ENCODE measurements around the gene SF3B4. TPM values are rescaled to one million over a fixed set of nuclear protein-coding genes. Genes with fewer than 3 reads are reported as not detected.
"Not testable (repeated sequence)": the region's sequence is repeated elsewhere in the genome, so short reads cannot be mapped to it uniquely, and the experiment has no call there.

The SF3B4 gene
- polyA plus RNA-seq, 1 experiment = 37.8 TPM

DNA sequence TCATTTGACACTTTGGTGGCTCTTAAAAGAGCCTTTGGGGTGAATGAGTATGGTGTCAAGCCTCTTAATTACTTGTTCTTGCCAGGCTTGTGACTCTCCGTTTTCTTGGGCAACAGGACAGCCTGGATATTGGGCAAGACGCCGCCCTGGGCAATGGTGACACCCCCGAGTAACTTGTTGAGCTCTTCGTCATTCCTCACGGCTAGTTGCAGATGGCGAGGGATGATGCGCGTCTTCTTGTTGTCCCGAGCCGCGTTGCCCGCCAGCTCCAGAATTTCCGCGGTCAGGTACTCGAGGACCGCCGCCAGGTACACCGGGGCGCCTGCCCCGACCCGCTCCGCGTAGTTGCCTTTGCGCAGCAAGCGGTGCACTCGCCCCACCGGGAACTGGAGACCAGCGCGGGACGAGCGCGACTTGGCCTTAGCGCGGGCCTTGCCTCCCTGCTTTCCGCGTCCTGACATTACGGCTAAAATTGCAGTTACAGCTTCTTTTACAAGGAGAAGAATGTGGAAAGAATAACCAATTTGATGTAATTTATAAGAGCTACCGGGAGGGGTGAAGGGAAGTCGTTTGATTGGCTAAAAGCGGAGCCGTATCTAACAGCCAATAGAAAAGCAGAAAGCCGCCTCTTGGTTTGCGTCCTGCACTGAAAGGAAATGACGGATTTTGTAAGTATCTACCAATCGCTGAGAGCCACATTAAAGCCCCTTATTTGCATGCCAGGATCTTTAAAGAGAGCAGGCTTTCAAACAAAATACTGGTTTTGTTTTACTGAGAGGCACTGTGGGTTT lies 40.0 kb downstream of the SF3B4 start:
- TF ChIP-seq, protein P1, sequence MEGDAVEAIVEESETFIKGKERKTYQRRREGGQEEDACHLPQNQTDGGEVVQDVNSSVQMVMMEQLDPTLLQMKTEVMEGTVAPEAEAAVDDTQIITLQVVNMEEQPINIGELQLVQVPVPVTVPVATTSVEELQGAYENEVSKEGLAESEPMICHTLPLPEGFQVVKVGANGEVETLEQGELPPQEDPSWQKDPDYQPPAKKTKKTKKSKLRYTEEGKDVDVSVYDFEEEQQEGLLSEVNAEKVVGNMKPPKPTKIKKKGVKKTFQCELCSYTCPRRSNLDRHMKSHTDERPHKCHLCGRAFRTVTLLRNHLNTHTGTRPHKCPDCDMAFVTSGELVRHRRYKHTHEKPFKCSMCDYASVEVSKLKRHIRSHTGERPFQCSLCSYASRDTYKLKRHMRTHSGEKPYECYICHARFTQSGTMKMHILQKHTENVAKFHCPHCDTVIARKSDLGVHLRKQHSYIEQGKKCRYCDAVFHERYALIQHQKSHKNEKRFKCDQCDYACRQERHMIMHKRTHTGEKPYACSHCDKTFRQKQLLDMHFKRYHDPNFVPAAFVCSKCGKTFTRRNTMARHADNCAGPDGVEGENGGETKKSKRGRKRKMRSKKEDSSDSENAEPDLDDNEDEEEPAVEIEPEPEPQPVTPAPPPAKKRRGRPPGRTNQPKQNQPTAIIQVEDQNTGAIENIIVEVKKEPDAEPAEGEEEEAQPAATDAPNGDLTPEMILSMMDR (IDR thresholded peaks at IDR 0.05; ENCODE audit: insufficient read depth, low read depth, low read length) = no peak
- Histone ChIP-seq H3K36me3 (ENCODE audit: control insufficient read depth, insufficient read depth, low read length) (no peaks in the 10 kb centered on the region), H3K27me3 (ENCODE audit: control insufficient read depth, insufficient read depth, low read length) (no peaks in the 10 kb centered on the region), H3K4me3 (ENCODE audit: low read depth, low read length) (peak overlapping the region; percentile 67)
- ChIA-PET POLR2A (interaction anchor here (0.9 to 2.8 kb wide), 10 partner anchors 12 to 300 kb away, joined by 3 to 16 read pairs (median 4); partner anchors contain the start of gene BOLA1), CTCF (interaction anchor here (0.6 to 1.8 kb wide), 9 partner anchors 12 to 278 kb away, joined by 3 to 5 read pairs (median 3); a partner anchor contains a TSS)
- DNase-seq (ENCODE audit: low read depth) = peak; percentile 97

DNA sequence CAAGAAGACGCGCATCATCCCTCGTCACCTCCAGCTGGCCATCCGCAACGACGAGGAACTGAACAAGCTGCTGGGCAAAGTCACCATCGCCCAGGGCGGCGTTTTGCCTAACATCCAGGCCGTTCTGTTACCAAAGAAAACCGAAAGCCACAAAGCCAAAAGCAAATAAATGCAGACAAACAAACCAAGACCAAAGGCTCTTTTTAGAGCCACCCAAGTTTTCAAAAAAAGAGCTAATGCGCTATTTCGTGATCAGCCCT lies 40.5 kb downstream of the SF3B4 start:
- not testable (repeated sequence) for DNase-seq (ENCODE audit: low read depth); H3K27me3 ChIP-seq (ENCODE audit: control insufficient read depth, insufficient read depth, low read length); H3K36me3 ChIP-seq (ENCODE audit: control insufficient read depth, insufficient read depth, low read length)
- ChIA-PET POLR2A (interaction anchor here (1.0 to 2.8 kb wide), 5 partner anchors 12 to 300 kb away, joined by 3 to 16 read pairs (median 8); partner anchors contain the start of gene BOLA1), CTCF (interaction anchor here (0.9 to 1.4 kb wide), 5 partner anchors 15 to 282 kb away, joined by 3 to 5 read pairs (median 3); no protein-coding TSS in a partner anchor)
- H3K4me3 ChIP-seq (ENCODE audit: low read depth, low read length) = peak overlapping the region; percentile 67

DNA sequence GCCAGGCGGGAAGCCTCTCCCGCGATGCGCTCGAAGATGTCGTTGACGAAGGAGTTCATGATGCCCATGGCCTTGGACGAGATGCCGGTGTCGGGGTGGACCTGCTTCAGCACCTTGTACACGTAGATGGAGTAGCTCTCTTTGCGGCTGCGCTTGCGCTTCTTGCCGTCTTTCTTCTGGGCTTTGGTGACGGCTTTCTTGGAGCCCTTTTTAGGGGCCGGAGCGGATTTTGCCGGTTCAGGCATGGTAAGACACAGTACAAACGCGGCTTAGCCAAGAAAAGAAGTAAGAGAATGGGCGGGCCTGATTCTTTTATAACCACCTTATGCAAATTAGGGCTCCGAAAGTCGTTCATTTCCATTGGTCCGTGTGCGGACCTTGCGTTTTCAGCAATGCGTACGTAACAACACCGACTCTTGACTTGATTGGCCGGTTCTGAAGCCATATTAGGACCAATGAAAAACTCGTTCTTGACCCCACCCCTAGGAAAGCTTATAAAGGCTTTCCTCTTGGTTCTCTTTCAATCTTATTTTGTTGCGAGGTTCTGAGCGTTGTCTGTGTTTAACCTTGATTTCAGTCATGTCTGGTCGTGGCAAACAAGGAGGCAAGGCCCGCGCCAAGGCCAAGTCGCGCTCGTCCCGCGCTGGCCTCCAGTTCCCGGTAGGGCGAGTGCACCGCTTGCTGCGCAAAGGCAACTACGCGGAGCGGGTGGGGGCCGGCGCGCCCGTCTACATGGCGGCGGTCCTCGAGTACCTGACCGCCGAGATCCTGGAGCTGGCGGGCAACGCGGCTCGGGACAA lies 41.0 kb downstream of the SF3B4 start:
- Histone ChIP-seq H3K4me3 (ENCODE audit: low read depth, low read length) (peak overlapping the region; percentile 67), H3K27me3 (ENCODE audit: control insufficient read depth, insufficient read depth, low read length) (no peaks in the 10 kb centered on the region), H3K36me3 (ENCODE audit: control insufficient read depth, insufficient read depth, low read length) (no peaks in the 10 kb centered on the region)
- ChIA-PET POLR2A (interaction anchor here (1.0 to 2.8 kb wide), 6 partner anchors 13 to 301 kb away, joined by 3 to 16 read pairs (median 10); partner anchors contain the start of gene BOLA1), CTCF (interaction anchor here (0.9 to 1.0 kb wide), 2 partner anchors 25 to 282 kb away, joined by 3 read pairs; no protein-coding TSS in a partner anchor)
- TF ChIP-seq, protein P1 (IDR thresholded peaks at IDR 0.05; ENCODE audit: insufficient read depth, low read depth, low read length) = no peak
- DNase-seq (ENCODE audit: low read depth) = peak; percentile 98

DNA sequence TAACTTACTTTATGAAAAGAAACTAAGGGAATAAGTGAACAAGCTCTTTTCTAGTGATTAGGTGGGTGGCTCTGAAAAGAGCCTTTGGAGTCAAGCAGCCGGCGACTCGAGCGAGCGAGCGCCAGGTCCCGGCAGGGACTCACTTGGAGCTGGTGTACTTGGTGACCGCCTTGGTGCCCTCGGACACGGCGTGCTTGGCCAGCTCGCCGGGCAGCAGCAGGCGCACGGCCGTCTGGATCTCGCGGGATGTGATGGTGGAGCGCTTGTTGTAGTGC lies 41.5 kb downstream of the SF3B4 start:
- POLR2A ChIA-PET = interaction anchor here (1.3 to 2.8 kb wide), 3 partner anchors 14 to 301 kb away, joined by 12 to 16 read pairs (median 15); partner anchors contain the start of gene BOLA1
- CTCF ChIA-PET; H3K36me3 ChIP-seq (ENCODE audit: control insufficient read depth, insufficient read depth, low read length); H3K27me3 ChIP-seq (ENCODE audit: control insufficient read depth, insufficient read depth, low read length); DNase-seq (ENCODE audit: low read depth): not testable (repeated sequence)
- H3K4me3 ChIP-seq (ENCODE audit: low read depth, low read length) = peak overlapping the region; percentile 67

DNA sequence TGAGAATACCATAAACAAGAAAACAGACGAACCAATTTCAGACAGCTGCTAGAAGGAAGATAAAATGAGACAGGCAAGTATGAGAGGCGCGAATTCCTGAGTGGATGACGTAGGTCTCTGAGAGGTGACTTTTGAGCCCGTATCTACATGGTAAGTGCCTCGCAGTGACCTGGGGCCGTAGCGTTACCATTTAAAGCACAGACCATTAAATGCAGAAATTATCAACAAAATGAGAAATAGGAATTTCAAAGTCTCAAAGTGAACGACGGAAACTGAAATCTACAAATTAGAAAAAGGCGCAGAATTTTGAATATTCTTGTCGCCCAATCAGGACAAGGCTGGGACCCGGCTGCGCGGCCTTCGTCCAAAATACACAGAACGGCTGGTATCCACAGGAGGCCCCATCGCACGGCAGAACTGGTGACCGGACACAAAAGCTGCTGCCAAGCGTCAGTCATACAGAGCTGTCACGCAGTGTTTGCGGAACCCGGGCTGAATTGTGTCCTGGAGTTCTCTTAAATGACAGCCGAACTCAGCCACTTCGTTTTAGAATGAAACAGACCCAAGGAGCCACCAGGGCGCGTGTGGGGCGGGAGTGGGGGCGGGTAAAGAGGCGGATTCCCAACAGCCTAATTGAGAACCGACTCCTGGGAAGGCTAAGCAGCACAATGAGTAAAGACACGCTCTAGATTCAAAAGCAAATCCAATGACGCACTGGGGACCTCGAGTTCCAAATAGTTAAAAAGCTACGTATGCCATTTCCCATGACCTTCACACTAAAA lies 42.1 kb downstream of the SF3B4 start:
- ChIA-PET POLR2A (interaction anchor here (1.3 to 2.8 kb wide), 3 partner anchors 14 to 301 kb away, joined by 12 to 16 read pairs (median 15); partner anchors contain the start of gene BOLA1), CTCF (no interaction called here)
- Histone ChIP-seq H3K36me3 (ENCODE audit: control insufficient read depth, insufficient read depth, low read length) (no peaks in the 10 kb centered on the region), H3K4me3 (ENCODE audit: low read depth, low read length) (peak overlapping the region; percentile 67), H3K27me3 (ENCODE audit: control insufficient read depth, insufficient read depth, low read length) (no peaks in the 10 kb centered on the region)
- TF ChIP-seq, protein P1 (IDR thresholded peaks at IDR 0.05; ENCODE audit: insufficient read depth, low read depth, low read length) = peak; percentile 17
- DNase-seq (ENCODE audit: low read depth) = peak; percentile 46

All from BJ (cell line).